ENCODE results near the gene MCU.

GRCh38 chr10:72887043-72887442, 195.1 kb downstream of the MCU start:
- TF ChIP-seq CTCF (IDR thresholded peaks at IDR 0.05) (no peak), POLR2A (IDR thresholded peaks at IDR 0.05) (no peak)
